Measurements from ENCODE around the gene LYRM1.

LYRM1 gene

DNA sequence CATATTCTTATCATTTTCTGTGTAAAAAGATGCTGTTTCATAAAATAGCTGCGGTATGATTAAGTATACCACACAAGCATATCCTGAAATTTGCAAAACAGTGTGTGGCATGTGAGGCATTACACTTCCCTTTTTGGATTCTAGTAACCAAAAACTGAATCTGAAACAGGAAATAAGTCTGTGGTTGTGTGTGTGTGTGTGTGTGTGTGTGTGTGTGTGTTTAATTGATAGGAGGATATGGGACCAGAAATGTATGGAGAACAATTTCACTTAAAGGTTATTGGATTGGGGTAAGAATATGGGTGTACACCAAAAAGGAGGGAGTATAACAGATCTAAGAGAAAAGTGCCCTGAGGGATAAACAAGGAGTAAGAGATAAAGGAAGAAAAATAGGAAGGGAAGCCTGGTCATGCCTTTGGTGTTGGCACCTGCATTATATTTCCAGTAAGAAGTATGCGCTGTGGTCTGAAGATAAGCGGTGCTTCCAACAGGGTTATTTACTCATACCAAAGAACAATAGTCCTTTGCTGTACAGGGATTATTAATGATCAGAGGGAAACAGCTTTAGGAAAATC lies 4.0 kb downstream of the LYRM1 start:
- Histone ChIP-seq H3K27ac (ENCODE audit: low read length) (no peak overlapping the region), H3K36me3 (ENCODE audit: control insufficient read depth, low read depth, low read length) (no peaks in the 10 kb centered on the region), H3K4me3 (ENCODE audit: low read length) (no peak overlapping the region), H3K4me1 (ENCODE audit: control insufficient read depth, low read depth, low read length) (peaks cover 7% of the 10 kb centered on the region), H3K9ac (ENCODE audit: low read length) (no peak overlapping the region), H3K27me3 (ENCODE audit: control insufficient read depth, insufficient read depth, low read length) (no peaks in the 10 kb centered on the region), H3K9me3 (ENCODE audit: control insufficient read depth, low read depth, low read length) (no peaks in the 10 kb centered on the region)

DNA sequence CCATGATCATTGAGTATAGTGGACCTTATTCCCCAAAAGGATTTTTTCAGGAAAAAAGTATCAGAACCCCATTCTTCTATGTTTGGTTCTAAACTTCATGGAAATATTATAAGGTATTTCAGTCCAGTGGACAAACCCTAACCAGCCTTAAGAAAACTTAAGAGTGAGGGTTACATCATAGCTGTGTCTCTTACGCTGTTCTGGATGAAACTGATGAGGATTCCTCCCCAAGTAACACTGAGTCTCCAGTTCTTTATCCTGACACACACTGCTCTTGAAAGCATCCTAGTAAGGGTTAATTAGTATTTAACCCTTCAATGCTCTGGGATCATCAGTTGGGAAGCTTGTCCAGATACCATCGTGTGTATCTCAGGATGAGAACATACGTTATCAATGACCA lies 5.0 kb downstream of the LYRM1 start:
- no peak overlapping the region for H3K27ac ChIP-seq (ENCODE audit: low read length)
- no peaks in the 10 kb centered on the region for H3K9me3 ChIP-seq (ENCODE audit: control insufficient read depth, low read depth, low read length)
- peaks cover 7% of the 10 kb centered on the region for H3K4me1 ChIP-seq (ENCODE audit: control insufficient read depth, low read depth, low read length)
- no peak overlapping the region for H3K4me3 ChIP-seq (ENCODE audit: low read length)
- no peaks in the 10 kb centered on the region for H3K36me3 ChIP-seq (ENCODE audit: control insufficient read depth, low read depth, low read length)
- no peak overlapping the region for H3K9ac ChIP-seq (ENCODE audit: low read length)
- no peaks in the 10 kb centered on the region for H3K27me3 ChIP-seq (ENCODE audit: control insufficient read depth, insufficient read depth, low read length)

DNA sequence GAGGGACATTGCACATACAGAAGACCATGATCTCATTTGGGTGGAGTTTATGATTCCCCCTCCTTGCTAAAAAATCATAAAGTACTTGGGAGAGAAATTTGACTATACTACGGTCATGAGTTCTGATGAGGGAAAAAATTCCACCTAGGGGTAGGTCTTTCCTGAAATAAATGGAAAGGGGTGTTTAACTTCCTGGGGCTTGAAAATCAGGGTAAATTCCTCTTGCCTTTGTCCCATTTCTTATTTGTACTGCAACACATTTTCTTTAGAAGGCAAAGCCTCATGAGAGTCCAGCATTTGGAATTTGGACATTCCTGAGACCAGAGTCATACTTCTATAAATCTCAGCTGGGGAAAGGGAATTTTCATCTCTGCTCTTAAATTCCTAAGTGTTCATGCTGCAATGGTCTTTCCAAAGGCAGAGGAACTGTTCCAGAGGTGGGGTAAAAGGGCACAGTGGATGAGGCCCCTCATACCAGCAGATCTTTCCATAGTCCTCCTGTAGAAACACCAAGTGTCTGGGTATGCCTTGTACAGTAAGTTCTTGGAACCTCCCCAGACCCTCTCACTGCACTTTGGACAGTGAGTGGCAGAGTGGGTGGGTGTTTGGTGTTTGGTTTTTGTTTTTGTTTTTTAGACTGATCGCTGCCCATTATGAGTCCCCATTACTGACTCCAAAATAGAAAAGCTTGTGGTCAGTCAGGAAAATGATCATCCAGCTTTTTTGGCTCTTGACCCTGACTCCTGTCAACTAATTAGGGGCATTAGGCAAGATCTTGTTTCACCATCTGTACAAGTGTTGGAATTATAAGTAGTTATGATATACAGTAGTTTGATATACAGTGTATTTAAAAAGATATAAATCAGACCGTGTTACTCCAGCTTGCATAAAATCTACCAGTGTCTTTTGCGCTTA lies 6.0 kb downstream of the LYRM1 start:
- Histone ChIP-seq H3K27me3 (ENCODE audit: control insufficient read depth, insufficient read depth, low read length) (no peaks in the 10 kb centered on the region), H3K9me3 (ENCODE audit: control insufficient read depth, low read depth, low read length) (no peaks in the 10 kb centered on the region), H3K4me1 (ENCODE audit: control insufficient read depth, low read depth, low read length) (peaks cover 7% of the 10 kb centered on the region), H3K9ac (ENCODE audit: low read length) (no peak overlapping the region), H3K27ac (ENCODE audit: low read length) (no peak overlapping the region), H3K4me3 (ENCODE audit: low read length) (no peak overlapping the region), H3K36me3 (ENCODE audit: control insufficient read depth, low read depth, low read length) (no peaks in the 10 kb centered on the region)

DNA sequence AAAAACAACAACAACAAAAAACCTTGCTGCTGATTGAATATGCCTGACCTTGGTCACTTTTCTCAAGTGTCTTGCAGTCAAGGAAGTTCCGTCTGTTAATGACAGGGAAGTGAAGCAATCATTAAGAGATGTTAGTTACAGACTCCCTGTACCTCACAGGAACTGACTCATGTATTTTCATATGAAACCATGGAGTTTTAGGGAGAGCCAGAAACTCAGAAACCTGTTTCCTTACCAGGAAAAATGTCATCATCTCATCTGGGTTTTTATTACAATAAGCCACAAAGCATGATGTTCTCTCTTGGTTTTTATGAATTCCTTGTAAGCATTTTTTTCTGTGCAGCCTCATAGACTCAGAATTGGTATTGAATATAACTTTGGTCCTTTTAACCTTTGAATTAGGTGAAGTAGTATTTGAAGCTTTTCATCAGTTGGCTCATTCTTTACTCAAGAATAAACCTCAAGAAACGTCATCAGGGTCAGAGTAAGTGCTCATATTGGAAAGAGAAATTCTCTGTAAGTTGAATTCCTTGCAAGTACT lies 10.3 kb downstream of the LYRM1 start:
- Histone ChIP-seq H3K27me3 (ENCODE audit: control insufficient read depth, insufficient read depth, low read length) (no peaks in the 10 kb centered on the region), H3K27ac (ENCODE audit: low read length) (no peak overlapping the region), H3K4me3 (ENCODE audit: low read length) (no peak overlapping the region), H3K36me3 (ENCODE audit: control insufficient read depth, low read depth, low read length) (no peaks in the 10 kb centered on the region), H3K4me1 (ENCODE audit: control insufficient read depth, low read depth, low read length) (no peaks in the 10 kb centered on the region), H3K9me3 (ENCODE audit: control insufficient read depth, low read depth, low read length) (no peaks in the 10 kb centered on the region), H3K9ac (ENCODE audit: low read length) (no peak overlapping the region)

DNA sequence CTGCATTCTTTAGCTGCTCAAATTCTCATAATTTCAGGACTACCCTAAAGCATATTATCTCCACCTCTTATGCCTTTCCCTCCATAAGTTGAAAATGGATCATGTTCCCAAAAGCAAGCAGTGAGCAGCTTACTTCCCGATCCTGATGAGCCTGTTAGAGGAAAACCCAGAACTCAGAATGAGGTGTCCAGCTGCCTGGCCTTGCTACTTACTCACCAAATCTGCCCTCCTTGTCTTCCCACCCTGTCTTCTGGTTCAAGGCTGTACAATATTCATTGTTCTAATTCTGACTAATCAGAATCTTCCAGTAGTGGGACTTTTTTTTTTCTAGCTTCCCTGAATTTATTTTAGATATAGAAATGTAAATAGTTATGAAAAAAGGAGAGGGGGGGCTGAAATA lies 10.8 kb downstream of the LYRM1 start:
- no peak overlapping the region for H3K4me3 ChIP-seq (ENCODE audit: low read length)

DNA sequence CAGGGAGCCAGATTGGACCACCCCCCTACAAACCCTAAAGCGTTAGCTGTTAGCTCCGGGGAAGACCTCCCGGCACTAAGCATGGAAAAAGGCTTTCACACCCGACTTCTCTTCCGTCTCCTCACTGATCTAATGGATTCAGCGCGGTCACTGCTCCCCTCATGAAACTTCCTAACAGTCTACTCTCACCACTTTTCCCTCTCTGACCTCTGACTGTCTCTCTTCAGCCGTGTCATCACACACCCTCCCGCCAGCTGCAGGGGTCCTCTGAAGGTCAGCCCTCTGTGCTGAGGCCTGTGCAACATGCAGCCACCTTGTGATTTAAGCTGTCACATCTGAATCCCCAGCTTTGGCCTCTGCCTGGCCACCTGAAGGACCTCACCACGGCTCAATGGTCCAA lies 15.7 kb downstream of the LYRM1 start:
- Histone ChIP-seq H3K4me3 (ENCODE audit: low read length) (no peak overlapping the region), H3K9me3 (ENCODE audit: control insufficient read depth, low read depth, low read length) (no peaks in the 10 kb centered on the region), H3K4me1 (ENCODE audit: control insufficient read depth, low read depth, low read length) (peaks cover 10% of the 10 kb centered on the region), H3K27me3 (ENCODE audit: control insufficient read depth, insufficient read depth, low read length) (no peaks in the 10 kb centered on the region), H3K27ac (ENCODE audit: low read length) (no peak overlapping the region), H3K36me3 (ENCODE audit: control insufficient read depth, low read depth, low read length) (no peaks in the 10 kb centered on the region), H3K9ac (ENCODE audit: low read length) (no peak overlapping the region)

More for the DNA sequence above, 10.8 kb downstream of the LYRM1 start:
- Histone ChIP-seq H3K9me3 (ENCODE audit: control insufficient read depth, low read depth, low read length) (no peaks in the 10 kb centered on the region), H3K4me1 (ENCODE audit: control insufficient read depth, low read depth, low read length) (no peaks in the 10 kb centered on the region), H3K9ac (ENCODE audit: low read length) (no peak overlapping the region), H3K27me3 (ENCODE audit: control insufficient read depth, insufficient read depth, low read length) (no peaks in the 10 kb centered on the region), H3K27ac (ENCODE audit: low read length) (no peak overlapping the region), H3K36me3 (ENCODE audit: control insufficient read depth, low read depth, low read length) (no peaks in the 10 kb centered on the region)

DNA sequence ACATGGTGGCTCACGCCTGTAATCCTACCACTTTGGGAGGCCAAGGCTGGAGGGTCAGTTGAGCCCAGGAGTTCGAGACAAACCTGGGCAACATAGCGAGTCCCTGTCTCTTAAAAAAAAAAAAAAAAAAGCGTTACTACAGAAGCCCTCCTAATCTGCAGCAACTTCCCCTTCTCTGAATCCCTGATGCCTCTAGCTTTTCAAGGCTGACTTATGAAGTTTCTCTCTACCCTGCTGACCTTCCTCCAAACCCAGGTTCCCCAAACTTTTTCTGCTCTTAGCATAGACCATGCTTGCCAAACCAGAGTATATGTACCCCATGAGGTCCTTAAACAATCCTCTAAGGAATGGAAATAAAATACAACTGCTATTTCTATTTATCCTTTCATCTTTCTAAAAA lies 16.4 kb downstream of the LYRM1 start:
- H3K27me3 ChIP-seq (ENCODE audit: control insufficient read depth, insufficient read depth, low read length) = no peaks in the 10 kb centered on the region
- H3K4me1 ChIP-seq (ENCODE audit: control insufficient read depth, low read depth, low read length) = peaks cover 10% of the 10 kb centered on the region
- H3K9me3 ChIP-seq (ENCODE audit: control insufficient read depth, low read depth, low read length) = no peaks in the 10 kb centered on the region
- H3K27ac ChIP-seq (ENCODE audit: low read length) = no peak overlapping the region
- no peaks in the 10 kb centered on the region for H3K36me3 ChIP-seq (ENCODE audit: control insufficient read depth, low read depth, low read length)
- no peak overlapping the region for H3K9ac ChIP-seq (ENCODE audit: low read length)
- no peak overlapping the region for H3K4me3 ChIP-seq (ENCODE audit: low read length)

DNA sequence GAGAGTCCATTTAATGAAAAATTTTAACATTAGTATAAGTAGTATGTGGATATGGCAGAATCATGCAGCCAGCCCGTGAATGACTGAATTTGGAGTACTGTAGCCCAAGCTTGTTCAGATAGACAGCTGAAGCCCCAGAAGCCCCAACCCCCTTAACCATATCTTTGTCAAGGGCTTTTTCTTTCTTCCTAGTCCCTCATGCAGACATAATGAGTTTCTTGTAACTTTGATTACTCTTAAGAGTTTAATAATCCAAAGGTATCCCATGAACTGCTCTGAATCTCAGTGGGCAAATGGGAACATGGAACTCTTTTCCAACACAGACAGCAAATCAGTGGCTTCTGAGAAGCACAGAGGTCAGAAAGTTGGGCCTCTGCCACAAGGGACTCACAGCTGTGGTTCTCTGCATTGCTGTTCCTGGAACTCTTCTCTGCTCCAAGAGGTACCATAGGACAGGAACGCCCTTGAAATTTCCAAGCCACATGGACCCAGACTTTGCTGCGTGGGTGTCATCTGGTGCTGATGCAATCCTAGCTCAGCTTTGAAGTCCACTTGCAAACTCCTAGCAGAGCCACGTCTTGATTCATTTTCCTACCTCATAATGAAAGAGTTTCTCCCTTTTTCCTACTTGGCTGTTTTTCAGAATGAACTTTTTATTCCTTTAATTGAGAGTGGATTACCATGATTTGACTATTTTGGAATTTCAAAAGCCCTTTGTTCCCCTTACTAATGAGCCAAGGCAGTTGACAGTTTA lies 18.1 kb downstream of the LYRM1 start:
- H3K9ac ChIP-seq (ENCODE audit: low read length) = no peak overlapping the region
- H3K27me3 ChIP-seq (ENCODE audit: control insufficient read depth, insufficient read depth, low read length) = no peaks in the 10 kb centered on the region
- H3K4me3 ChIP-seq (ENCODE audit: low read length) = no peak overlapping the region
- no peaks in the 10 kb centered on the region for H3K9me3 ChIP-seq (ENCODE audit: control insufficient read depth, low read depth, low read length)
- peaks cover 10% of the 10 kb centered on the region for H3K4me1 ChIP-seq (ENCODE audit: control insufficient read depth, low read depth, low read length)
- H3K36me3 ChIP-seq (ENCODE audit: control insufficient read depth, low read depth, low read length) = no peaks in the 10 kb centered on the region
- H3K27ac ChIP-seq (ENCODE audit: low read length) = no peak overlapping the region

DNA sequence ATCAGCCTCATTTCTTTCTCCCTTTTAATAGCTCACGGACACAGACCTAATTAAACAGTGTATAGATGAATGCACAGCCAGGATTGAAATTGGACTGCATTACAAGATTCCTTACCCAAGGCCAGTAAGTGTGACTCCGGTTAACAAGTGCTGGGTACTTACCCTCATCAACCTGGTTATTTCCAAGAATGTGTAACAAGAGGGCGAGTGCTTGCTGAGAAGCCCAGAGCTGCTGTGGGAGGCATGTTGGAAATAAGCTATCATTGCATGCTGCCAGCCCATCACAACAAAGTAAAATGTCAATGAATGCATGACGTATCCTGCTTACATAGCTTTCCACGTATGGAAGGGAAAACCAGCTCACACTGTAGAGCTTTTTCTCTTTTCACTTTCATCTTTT lies 19.5 kb downstream of the LYRM1 start:
- no peak overlapping the region for H3K27ac ChIP-seq (ENCODE audit: low read length)
- H3K9ac ChIP-seq (ENCODE audit: low read length) = no peak overlapping the region
- no peaks in the 10 kb centered on the region for H3K9me3 ChIP-seq (ENCODE audit: control insufficient read depth, low read depth, low read length)
- H3K4me1 ChIP-seq (ENCODE audit: control insufficient read depth, low read depth, low read length) = peaks cover 10% of the 10 kb centered on the region
- no peak overlapping the region for H3K4me3 ChIP-seq (ENCODE audit: low read length)
- H3K27me3 ChIP-seq (ENCODE audit: control insufficient read depth, insufficient read depth, low read length) = no peaks in the 10 kb centered on the region
- no peaks in the 10 kb centered on the region for H3K36me3 ChIP-seq (ENCODE audit: control insufficient read depth, low read depth, low read length)

DNA sequence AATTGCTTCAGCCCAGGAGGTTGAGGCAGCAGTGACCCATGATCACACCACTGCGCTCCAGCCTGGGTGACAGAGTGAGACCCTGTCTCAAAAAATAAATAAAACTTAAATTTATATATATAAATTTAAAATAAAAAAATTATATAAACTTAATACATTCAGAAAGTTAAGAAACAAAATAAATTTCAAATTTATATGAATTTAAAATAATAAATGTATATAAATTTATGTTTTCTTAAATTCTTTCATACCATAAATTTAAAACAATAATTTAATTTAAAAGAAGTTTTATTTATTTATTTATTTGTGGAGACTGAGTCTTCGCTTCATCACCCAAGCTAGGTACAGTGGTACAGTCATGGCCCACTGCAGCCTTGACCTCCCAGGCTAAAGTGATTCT lies 20.2 kb downstream of the LYRM1 start:
- no peaks in the 10 kb centered on the region for H3K27me3 ChIP-seq (ENCODE audit: control insufficient read depth, insufficient read depth, low read length)
- H3K4me1 ChIP-seq (ENCODE audit: control insufficient read depth, low read depth, low read length) = peaks cover 10% of the 10 kb centered on the region
- no peak overlapping the region for H3K9ac ChIP-seq (ENCODE audit: low read length)
- no peaks in the 10 kb centered on the region for H3K9me3 ChIP-seq (ENCODE audit: control insufficient read depth, low read depth, low read length)
- no peaks in the 10 kb centered on the region for H3K36me3 ChIP-seq (ENCODE audit: control insufficient read depth, low read depth, low read length)
- no peak overlapping the region for H3K27ac ChIP-seq (ENCODE audit: low read length)
- H3K4me3 ChIP-seq (ENCODE audit: low read length) = no peak overlapping the region

DNA sequence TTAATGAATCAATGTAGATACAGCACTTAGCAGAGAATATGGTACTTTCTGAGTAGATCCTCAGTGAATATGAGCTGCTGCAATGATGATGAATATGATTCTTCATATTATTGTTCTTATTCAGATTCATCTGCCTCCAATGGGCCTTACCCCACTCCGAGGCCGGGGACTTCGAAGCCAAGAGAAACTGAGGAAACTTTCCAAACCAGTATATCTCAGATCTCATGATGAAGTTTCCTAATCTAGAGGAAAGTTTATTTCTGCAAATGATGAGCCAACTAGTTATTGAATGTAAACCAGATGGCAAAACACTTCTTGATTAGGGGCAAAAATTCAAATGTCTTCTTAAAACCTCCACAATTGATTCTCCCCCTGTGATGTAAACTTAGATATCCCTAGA lies 23.3 kb downstream of the LYRM1 start:
- H3K9me3 ChIP-seq (ENCODE audit: control insufficient read depth, low read depth, low read length) = no peaks in the 10 kb centered on the region
- H3K9ac ChIP-seq (ENCODE audit: low read length) = no peak overlapping the region
- peaks cover 6% of the 10 kb centered on the region for H3K4me1 ChIP-seq (ENCODE audit: control insufficient read depth, low read depth, low read length)
- H3K4me3 ChIP-seq (ENCODE audit: low read length) = no peak overlapping the region
- no peaks in the 10 kb centered on the region for H3K36me3 ChIP-seq (ENCODE audit: control insufficient read depth, low read depth, low read length)
- no peaks in the 10 kb centered on the region for H3K27me3 ChIP-seq (ENCODE audit: control insufficient read depth, insufficient read depth, low read length)
- no peak overlapping the region for H3K27ac ChIP-seq (ENCODE audit: low read length)
